ENCODE results near the gene PGA5. TPM values are rescaled to one million over a fixed set of nuclear protein-coding genes. Genes with fewer than 3 reads are reported as not detected.

Gene PGA5
- total RNA-seq, 1 donor from 2014 or later, result 2.9 TPM

DNA sequence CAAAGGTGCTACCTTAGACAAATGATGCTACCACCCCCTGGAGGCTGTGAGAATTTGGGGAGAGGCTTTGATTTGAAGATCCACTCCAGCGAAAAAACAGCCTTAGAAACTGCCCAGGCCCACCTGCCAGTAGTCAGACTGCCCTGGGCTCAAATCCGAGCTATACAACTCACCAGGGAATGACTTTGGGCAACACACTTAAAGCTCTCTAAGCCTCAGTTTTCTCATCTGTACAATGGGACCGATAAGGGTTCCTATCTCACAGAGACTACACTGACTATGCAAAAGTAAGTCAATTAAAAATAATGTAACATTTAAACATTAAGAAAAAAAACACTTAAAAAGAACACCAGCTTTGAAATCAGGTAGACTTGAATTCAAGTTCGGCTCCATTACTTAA is 34.2 kb downstream of the PGA5 start:
- DNase-seq (ENCODE audit: extremely low spot score, unreplicated experiment), result no peak
- no peaks in the 10 kb centered on the region for H3K27me3 Mint-ChIP-seq
- peaks cover 8% of the 10 kb centered on the region for H3K4me1 Mint-ChIP-seq (ENCODE audit: unreplicated experiment)
- H3K9me3 Mint-ChIP-seq, result no peaks in the 10 kb centered on the region
- TF ChIP-seq, protein P1, sequence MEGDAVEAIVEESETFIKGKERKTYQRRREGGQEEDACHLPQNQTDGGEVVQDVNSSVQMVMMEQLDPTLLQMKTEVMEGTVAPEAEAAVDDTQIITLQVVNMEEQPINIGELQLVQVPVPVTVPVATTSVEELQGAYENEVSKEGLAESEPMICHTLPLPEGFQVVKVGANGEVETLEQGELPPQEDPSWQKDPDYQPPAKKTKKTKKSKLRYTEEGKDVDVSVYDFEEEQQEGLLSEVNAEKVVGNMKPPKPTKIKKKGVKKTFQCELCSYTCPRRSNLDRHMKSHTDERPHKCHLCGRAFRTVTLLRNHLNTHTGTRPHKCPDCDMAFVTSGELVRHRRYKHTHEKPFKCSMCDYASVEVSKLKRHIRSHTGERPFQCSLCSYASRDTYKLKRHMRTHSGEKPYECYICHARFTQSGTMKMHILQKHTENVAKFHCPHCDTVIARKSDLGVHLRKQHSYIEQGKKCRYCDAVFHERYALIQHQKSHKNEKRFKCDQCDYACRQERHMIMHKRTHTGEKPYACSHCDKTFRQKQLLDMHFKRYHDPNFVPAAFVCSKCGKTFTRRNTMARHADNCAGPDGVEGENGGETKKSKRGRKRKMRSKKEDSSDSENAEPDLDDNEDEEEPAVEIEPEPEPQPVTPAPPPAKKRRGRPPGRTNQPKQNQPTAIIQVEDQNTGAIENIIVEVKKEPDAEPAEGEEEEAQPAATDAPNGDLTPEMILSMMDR (conservative IDR thresholded peaks at IDR 0.05), result no peak
- no peak overlapping the region for H3K27ac Mint-ChIP-seq
- H3K4me3 Mint-ChIP-seq, result no peak overlapping the region
- H3K36me3 Mint-ChIP-seq, result no peaks in the 10 kb centered on the region

DNA sequence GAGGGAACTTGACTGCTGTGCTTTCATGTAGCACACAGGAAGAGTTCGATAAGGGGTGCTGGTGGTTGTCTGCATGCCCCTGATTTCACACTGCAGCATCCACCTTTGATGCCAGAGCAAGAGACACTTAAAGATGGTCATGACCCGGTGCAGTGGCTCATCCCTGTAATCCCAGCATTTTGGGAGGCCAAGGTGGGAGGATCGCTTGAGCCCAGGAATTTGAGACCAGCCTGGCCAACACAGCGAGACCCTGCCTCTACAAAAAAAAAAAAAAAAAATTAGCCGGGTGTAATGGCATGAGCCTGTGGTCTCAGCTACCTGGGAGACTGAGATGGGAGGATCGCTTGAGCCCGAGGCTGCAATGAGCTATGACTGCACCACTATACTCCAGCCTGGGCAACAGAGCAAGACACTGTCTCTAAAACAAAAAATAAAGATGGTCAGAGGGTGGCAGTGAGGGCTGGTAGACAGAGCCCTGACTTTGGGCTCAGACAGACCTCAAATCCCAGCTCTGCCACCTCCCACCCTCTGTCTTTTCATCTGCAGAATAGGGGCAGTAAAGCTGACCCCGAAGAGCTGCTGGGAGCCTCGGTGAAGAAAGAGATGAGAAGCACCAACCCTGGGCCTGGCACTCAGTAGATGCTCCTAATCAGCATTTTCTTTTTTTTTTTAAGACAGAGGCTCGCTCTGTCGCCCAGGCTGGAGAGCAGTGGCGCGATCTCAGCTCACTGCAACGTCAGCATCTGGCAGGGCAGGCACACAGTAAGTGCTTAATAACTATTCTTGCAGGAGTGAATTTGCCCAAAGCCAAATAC is 36.4 kb downstream of the PGA5 start:
- Mint-ChIP-seq H3K4me3 (no peak overlapping the region), H3K27me3 (no peaks in the 10 kb centered on the region), H3K27ac (no peak overlapping the region), H3K36me3 (peaks cover 3% of the 10 kb centered on the region), H3K9me3 (no peaks in the 10 kb centered on the region), H3K4me1 (ENCODE audit: unreplicated experiment) (peaks cover 8% of the 10 kb centered on the region)
- no peak for DNase-seq (ENCODE audit: extremely low spot score, unreplicated experiment)
- TF ChIP-seq, protein P1 (conservative IDR thresholded peaks at IDR 0.05), result no peak

DNA sequence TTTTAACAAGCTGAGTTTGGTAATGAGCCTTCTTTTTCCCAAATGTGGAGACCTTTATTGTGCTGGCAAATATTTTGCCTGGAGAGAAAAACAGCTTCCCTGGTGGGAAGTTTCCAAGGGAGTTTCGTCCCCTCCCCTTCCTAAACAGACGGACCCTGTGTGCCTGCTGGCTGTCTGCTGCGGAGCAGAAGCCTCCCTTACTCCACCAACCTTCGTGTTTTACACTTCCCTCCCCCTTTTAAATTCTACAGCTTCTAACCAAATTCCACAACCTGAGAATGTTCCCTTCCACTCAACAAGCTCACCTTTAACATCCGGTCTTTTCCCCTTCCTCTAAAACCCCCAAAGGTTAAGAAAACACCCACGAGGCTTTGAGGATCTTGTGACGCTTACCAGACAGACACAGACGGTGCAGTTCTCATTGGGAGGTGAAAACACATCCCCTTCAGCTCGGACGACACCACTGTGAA is 37.1 kb downstream of the PGA5 start:
- no peak for DNase-seq (ENCODE audit: extremely low spot score, unreplicated experiment)
- Mint-ChIP-seq H3K36me3 (peaks cover 3% of the 10 kb centered on the region), H3K27me3 (no peaks in the 10 kb centered on the region), H3K9me3 (no peaks in the 10 kb centered on the region), H3K4me3 (peak overlapping the region; percentile 57), H3K4me1 (ENCODE audit: unreplicated experiment) (peaks cover 8% of the 10 kb centered on the region), H3K27ac (peak overlapping the region; percentile 29)
- TF ChIP-seq, protein P1 (conservative IDR thresholded peaks at IDR 0.05), result no peak

DNA sequence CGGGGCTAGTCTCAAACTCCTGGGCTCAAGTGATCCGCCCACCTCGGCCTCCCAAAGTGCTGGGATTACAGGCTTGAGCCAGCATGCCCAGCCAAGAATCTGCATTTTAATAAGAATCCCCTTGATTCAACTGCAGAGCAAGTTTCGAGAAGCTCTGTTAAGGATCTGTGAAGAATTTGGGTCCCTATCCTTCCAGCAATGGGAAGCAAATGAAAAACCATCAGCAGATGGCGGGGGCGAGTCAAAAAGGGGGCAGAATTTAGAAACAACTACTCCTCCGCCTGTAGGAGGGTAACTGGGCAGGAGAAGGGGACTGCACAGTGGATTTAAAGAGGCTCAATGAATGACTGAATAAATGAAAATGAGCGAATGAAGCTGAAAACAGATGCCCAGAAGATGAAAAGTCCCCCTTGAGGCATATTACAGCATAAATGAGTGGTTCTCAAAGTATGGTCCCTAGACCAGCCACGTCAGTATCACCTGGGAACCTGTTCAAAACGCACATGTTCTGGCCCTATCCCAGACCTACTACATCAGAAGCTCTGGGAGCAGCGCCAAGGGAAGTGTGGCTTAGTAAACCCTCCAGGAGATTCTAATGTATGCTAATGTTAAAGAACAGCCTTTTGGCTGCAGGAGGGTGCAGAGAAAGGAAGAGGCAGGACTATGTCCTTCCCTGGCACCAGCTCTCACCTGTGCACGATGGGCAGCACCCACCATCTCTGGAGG is 39.1 kb downstream of the PGA5 start:
- H3K27ac Mint-ChIP-seq, result no peak overlapping the region
- H3K4me1 Mint-ChIP-seq (ENCODE audit: unreplicated experiment), result peaks cover 8% of the 10 kb centered on the region
- TF ChIP-seq, protein P1 (conservative IDR thresholded peaks at IDR 0.05), result no peak
- no peaks in the 10 kb centered on the region for H3K9me3 Mint-ChIP-seq
- no peaks in the 10 kb centered on the region for H3K27me3 Mint-ChIP-seq
- no peak for DNase-seq (ENCODE audit: extremely low spot score, unreplicated experiment)
- H3K36me3 Mint-ChIP-seq, result peaks cover 13% of the 10 kb centered on the region
- no peak overlapping the region for H3K4me3 Mint-ChIP-seq

DNA sequence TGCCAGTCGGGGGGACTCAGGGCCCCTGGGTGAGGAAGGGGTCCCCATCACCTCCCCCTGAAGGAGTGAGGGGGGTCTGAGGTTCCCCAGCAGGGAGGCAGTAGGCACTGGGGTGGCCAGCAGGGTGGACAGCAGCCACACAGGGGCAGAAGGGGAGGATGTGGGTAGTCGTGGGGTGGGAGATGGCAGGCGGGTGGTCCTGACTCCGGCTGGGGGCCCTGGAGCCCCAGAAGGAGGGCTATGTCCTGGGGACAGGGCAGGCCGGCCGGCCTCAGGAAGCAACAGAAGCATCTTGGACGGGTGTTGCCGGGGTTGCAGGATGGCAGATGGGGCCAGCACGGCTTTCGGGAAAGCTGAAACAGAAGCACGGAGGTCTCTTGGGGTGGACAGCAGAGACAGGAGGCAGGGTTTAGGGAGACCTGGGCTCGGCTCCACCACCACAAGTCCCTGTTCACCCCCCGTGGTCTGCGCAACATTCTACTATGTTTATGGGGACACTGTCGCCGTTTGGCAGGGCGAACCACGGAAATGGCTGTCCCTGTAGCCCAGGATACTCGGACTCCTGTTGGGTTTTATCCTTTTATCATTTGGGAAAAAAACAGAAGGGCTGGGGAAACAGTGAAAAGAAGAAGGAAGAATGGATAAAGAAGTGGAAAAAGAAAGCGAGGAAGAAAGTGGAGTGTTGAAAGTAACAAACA is 40.1 kb downstream of the PGA5 start:
- Mint-ChIP-seq H3K9me3 (no peaks in the 10 kb centered on the region), H3K36me3 (peaks cover 19% of the 10 kb centered on the region), H3K4me1 (ENCODE audit: unreplicated experiment) (peaks cover 8% of the 10 kb centered on the region), H3K27ac (no peak overlapping the region), H3K4me3 (peak overlapping the region; percentile 47), H3K27me3 (no peaks in the 10 kb centered on the region)
- TF ChIP-seq, protein P1 (conservative IDR thresholded peaks at IDR 0.05), result no peak
- DNase-seq (ENCODE audit: extremely low spot score, unreplicated experiment), result no peak
